ENCODE results near the gene PAF1.

Gene PAF1

GRCh38 chr19:39398297-39398864 is 7.5 kb upstream of the PAF1 start:
- peaks cover 26% of the 10 kb centered on the region for H3K36me3 ChIP-seq
- no peaks in the 10 kb centered on the region for H3K9me3 ChIP-seq
- H3K27me3 ChIP-seq = no peaks in the 10 kb centered on the region
- TF ChIP-seq, protein P1, sequence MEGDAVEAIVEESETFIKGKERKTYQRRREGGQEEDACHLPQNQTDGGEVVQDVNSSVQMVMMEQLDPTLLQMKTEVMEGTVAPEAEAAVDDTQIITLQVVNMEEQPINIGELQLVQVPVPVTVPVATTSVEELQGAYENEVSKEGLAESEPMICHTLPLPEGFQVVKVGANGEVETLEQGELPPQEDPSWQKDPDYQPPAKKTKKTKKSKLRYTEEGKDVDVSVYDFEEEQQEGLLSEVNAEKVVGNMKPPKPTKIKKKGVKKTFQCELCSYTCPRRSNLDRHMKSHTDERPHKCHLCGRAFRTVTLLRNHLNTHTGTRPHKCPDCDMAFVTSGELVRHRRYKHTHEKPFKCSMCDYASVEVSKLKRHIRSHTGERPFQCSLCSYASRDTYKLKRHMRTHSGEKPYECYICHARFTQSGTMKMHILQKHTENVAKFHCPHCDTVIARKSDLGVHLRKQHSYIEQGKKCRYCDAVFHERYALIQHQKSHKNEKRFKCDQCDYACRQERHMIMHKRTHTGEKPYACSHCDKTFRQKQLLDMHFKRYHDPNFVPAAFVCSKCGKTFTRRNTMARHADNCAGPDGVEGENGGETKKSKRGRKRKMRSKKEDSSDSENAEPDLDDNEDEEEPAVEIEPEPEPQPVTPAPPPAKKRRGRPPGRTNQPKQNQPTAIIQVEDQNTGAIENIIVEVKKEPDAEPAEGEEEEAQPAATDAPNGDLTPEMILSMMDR (IDR thresholded peaks at IDR 0.05) = peak; percentile 26
- H3K4me1 ChIP-seq (ENCODE audit: control insufficient read depth in 1 of 2, insufficient read depth in 1 of 2, low read depth in 1 of 2, low read length in 1 of 2) = peaks cover 55 to 56% of the 10 kb centered on the region in 2 experiments
- H3K4me3 ChIP-seq (ENCODE audit: low read depth in 1 of 2, low read length in 1 of 2) = peak overlapping the region; percentile 67 to 74
- H3K27ac ChIP-seq = peak overlapping the region; percentile 98

DNA sequence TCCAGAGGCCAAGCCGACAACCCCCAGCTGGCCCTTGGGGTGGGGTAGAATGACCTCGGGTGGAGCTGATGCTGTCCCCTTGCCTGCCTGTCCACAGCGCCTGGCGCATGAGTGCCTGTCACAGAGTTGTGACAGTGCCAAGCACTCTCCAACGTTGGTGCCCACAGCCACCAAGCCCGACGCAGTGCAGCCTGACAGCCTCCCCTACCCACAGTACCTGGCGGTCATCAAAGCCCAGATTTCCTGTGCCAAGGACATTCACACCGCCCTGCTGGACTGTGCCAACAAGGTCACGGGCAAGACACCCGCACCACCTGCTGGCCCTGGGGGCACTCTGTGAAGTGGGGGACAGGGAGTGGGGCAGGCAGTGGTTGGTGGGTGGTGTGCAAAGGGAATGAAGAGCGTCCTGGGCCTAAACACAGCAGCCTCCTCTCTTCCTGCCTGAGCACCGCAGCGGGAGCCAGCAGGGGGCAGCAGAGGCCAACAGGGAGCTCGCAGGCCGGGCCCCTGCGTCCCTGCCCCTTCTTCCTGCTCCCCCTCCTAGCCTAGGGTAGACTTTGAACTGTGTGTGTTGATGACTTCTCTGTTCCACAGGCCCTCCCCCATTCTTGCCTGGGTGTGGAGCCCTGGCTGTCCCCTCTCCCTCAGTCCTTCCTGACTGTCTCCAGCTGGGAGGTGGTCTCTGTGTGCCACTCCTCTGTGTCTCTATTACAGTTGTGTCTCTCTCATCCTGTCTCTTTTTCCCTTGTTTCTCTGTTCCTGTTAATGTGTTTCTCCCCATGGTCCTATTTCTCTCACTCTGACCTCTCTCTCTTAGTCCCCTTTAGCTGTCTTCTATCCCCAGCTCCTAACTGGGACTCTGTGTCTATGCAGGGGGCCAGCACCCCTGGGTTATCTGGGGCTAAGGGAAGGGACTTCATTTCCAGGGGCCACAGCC is 6.7 kb upstream of the PAF1 start:
- TF ChIP-seq, protein P1 (IDR thresholded peaks at IDR 0.05) = peak; percentile 98
- Histone ChIP-seq H3K27me3 (no peaks in the 10 kb centered on the region), H3K9me3 (no peaks in the 10 kb centered on the region), H3K4me1 (ENCODE audit: control insufficient read depth in 1 of 2, insufficient read depth in 1 of 2, low read depth in 1 of 2, low read length in 1 of 2) (peaks cover 56 to 57% of the 10 kb centered on the region in 2 experiments), H3K36me3 (peaks cover 27% of the 10 kb centered on the region), H3K4me3 (ENCODE audit: low read depth in 1 of 2, low read length in 1 of 2) (peak overlapping the region; percentile 67 to 74), H3K27ac (peak overlapping the region; percentile 98)

DNA sequence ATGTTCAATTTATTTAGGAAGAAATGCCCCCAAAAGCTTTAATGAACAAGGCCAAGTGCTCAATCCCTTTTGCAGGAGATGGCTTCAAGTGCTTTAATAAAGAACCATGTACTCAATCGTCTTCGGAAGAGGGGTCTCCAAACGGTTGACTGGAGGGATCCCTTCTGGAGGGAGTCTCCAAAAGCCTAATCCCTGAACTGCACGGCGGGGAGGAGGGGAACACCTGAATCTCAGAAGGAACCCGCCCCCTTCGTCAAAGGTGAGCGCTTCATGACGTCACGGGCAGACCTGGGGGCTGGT is 505 bp downstream of the PAF1 start:
- H3K4me1 ChIP-seq (ENCODE audit: control insufficient read depth in 1 of 2, insufficient read depth in 1 of 2, low read depth in 1 of 2, low read length in 1 of 2) = peaks cover 21 to 27% of the 10 kb centered on the region in 2 experiments
- H3K27me3 ChIP-seq = no peaks in the 10 kb centered on the region
- no peaks in the 10 kb centered on the region for H3K9me3 ChIP-seq
- peaks cover 64% of the 10 kb centered on the region for H3K36me3 ChIP-seq
- TF ChIP-seq, protein P1 (IDR thresholded peaks at IDR 0.05) = no peak
- peak overlapping the region; percentile 96 for H3K27ac ChIP-seq
- H3K4me3 ChIP-seq (ENCODE audit: low read depth in 1 of 2, low read length in 1 of 2) = peak overlapping the region; percentile 93 to 99

DNA sequence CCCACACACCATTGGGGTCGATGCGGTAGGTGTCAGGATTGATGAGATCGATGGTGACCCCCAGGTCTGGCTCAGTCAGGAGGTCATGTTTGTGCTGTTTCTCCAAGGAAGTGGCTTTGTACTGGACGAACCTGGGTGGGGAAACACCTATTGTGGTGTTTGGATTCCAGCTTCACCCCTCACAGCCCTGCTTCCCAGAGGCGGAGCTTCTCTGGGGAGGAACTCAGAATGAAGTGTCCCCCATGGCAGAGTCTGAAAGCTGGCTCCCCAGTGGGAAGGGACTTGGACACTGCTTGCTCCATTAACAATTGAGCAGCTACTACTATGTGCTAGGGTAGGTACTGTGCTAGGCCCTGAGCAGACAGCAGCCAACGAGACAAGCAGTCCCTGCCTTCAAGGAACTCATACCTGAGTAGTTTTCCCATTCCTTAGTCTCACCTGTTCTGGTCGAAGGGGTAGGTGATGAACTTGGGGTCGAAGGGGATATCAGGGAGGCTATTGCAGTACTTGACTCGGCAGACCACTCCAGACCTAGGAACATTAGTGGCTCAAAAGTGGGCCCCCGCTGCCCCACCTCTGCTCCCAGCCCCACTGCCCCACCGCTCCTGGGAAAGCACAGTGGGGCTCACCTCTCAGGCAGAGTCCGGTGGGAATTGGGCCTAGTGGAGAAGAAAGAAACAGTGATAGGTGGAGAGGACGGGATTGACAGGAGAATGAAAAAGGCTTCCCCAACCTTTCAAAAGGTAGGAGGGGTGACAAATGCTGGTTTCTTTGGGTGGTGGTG is 1.1 kb downstream of the PAF1 start:
- Histone ChIP-seq H3K27ac (peak overlapping the region; percentile 96), H3K4me1 (ENCODE audit: control insufficient read depth in 1 of 2, insufficient read depth in 1 of 2, low read depth in 1 of 2, low read length in 1 of 2) (peaks cover 21 to 27% of the 10 kb centered on the region in 2 experiments), H3K27me3 (no peaks in the 10 kb centered on the region), H3K36me3 (peaks cover 64% of the 10 kb centered on the region), H3K4me3 (ENCODE audit: low read depth in 1 of 2, low read length in 1 of 2) (peak overlapping the region; percentile 93 to 99), H3K9me3 (no peaks in the 10 kb centered on the region)
- TF ChIP-seq, protein P1 (IDR thresholded peaks at IDR 0.05) = no peak

GRCh38 chr19:39388657-39389056 is 2.2 kb downstream of the PAF1 start:
- Histone ChIP-seq H3K9me3 (no peaks in the 10 kb centered on the region), H3K27ac (no peak overlapping the region), H3K4me3 (ENCODE audit: low read depth in 1 of 2, low read length in 1 of 2) (no peak overlapping the region), H3K4me1 (ENCODE audit: control insufficient read depth in 1 of 2, insufficient read depth in 1 of 2, low read depth in 1 of 2, low read length in 1 of 2) (peaks cover 21 to 27% of the 10 kb centered on the region in 2 experiments), H3K27me3 (no peaks in the 10 kb centered on the region), H3K36me3 (peaks cover 67% of the 10 kb centered on the region)
- TF ChIP-seq, protein P1 (IDR thresholded peaks at IDR 0.05) = no peak

Measured in neutrophil (primary cell).